GM23338 (cell line): ENCODE data around the gene GPHN. TPM values are rescaled to one million over a fixed set of nuclear protein-coding genes. Genes with fewer than 3 reads are reported as not detected.

Experiments
- ATAC-seq: fragments of 200-7000 bp; cut with Tn5 transposase; 3 replicates; pipeline ENCODE4 v1.9.1; 2020
- DNase-seq: peaks from one replicate; pipeline ENCODE4 v3.0.0-alpha.2; 2015; ENCODE audit warnings: low spot score
- H2AFZ ChIP-seq: fragments of 200-600 bp; sonication (generic); 2 replicates; pipeline ENCODE4 v1.8.0; 2016; ENCODE audit warnings: antibody characterized with exemption, mild to moderate bottlenecking, moderate library complexity
- H3F3A ChIP-seq: fragments of 200-600 bp; sonication (generic); replicated peaks from 2 replicates; pipeline ENCODE4 v1.8.0; 2017; ENCODE audit warnings: antibody characterized with exemption, mixed run types, low read depth
- H3K27ac ChIP-seq: fragments of 200-600 bp; sonication (generic); 2 replicates; pipeline ENCODE4 v1.6.1; 2016; ENCODE audit warnings: low read depth
- H3K27me3 ChIP-seq: fragments of 200-600 bp; sonication (generic); 2 replicates; pipeline ENCODE4 v1.8.0; 2016; ENCODE audit warnings: mild to moderate bottlenecking, mixed run types, moderate library complexity; ENCODE audit not compliant: insufficient read depth
- H3K36me3 ChIP-seq: fragments of 200-600 bp; sonication (generic); 2 replicates; pipeline ENCODE4 v1.8.0; 2016; ENCODE audit warnings: mild to moderate bottlenecking; ENCODE audit not compliant: insufficient read depth
- H3K4me1 ChIP-seq: fragments of 200-600 bp; sonication (generic); 2 replicates; pipeline ENCODE4 v1.8.0; 2016; ENCODE audit warnings: mild to moderate bottlenecking, moderate library complexity; ENCODE audit not compliant: insufficient read depth
- H3K4me2 ChIP-seq: fragments of 200-600 bp; sonication (generic); 2 replicates; pipeline ENCODE4 v1.7.1; 2017; ENCODE audit warnings: mixed run types
- H3K4me3 ChIP-seq: fragments of 200-600 bp; sonication (generic); 2 replicates; pipeline ENCODE4 v1.6.1; 2016; ENCODE audit warnings: mixed run types
- H3K79me2 ChIP-seq: fragments of 200-600 bp; sonication (generic); replicated peaks from 2 replicates; pipeline ENCODE4 v1.8.0; 2017; ENCODE audit warnings: mild to moderate bottlenecking; ENCODE audit not compliant: insufficient read depth
- H3K9me2 ChIP-seq: fragments of 200-600 bp; sonication (generic); 2 replicates; pipeline ENCODE4 v1.8.0; 2017; ENCODE audit not compliant: insufficient read depth
- H4K20me1 ChIP-seq: fragments of 200-600 bp; sonication (generic); replicated peaks from 2 replicates; pipeline ENCODE4 v1.8.0; 2017; ENCODE audit warnings: mild to moderate bottlenecking; ENCODE audit not compliant: insufficient read depth
- H3K27ac Mint-ChIP-seq: 2 replicates; pipeline ENCODE4 v1.8.0; 2020; ENCODE audit warnings: inconsistent platforms, mild to moderate bottlenecking, moderate library complexity, mixed read lengths
- H3K27me3 Mint-ChIP-seq: 3 replicates; pipeline ENCODE4 v1.8.0; 2022; ENCODE audit warnings: low read depth, mild to moderate bottlenecking, moderate library complexity, mixed read lengths, inconsistent platforms; ENCODE audit not compliant: insufficient read depth, poor library complexity
- H3K36me3 Mint-ChIP-seq: 3 replicates; pipeline ENCODE4 v1.8.0; 2021; ENCODE audit warnings: low read depth, mild to moderate bottlenecking, inconsistent platforms, moderate library complexity, mixed read lengths
- H3K4me1 Mint-ChIP-seq: 3 replicates; pipeline ENCODE4 v1.8.0; 2020; ENCODE audit warnings: mild to moderate bottlenecking, inconsistent platforms, mixed read lengths
- H3K4me3 Mint-ChIP-seq: 3 replicates; pipeline ENCODE4 v1.8.0; 2021; ENCODE audit warnings: moderate library complexity, mild to moderate bottlenecking, inconsistent platforms, mixed read lengths
- H3K9me3 Mint-ChIP-seq: 3 replicates; pipeline ENCODE4 v1.8.0; 2020; ENCODE audit warnings: moderate library complexity, mild to moderate bottlenecking, inconsistent platforms, mixed read lengths
- CREB1 ChIP-seq: fragments of 250-450 bp; sonication (Bioruptor Pico); IDR thresholded peaks from 2 replicates; pipeline ENCODE4 v1.5.0; 2020; ENCODE audit warnings: low read depth, mild to moderate bottlenecking, moderate library complexity
- EZH2phosphoT487 ChIP-seq: fragments of 200-600 bp; sonication (generic); IDR thresholded peaks from one replicate; pipeline ENCODE4 v1.8.1; 2018; ENCODE audit warnings: antibody characterized with exemption; ENCODE audit not compliant: unreplicated experiment
- JUNB ChIP-seq: IDR thresholded peaks from one replicate; pipeline ENCODE4 v1.6.1; 2016; ENCODE audit warnings: antibody characterized with exemption; ENCODE audit not compliant: unreplicated experiment
- NANOG ChIP-seq: IDR thresholded peaks from 2 replicates; pipeline ENCODE4 v1.6.1; 2016; ENCODE audit warnings: antibody characterized with exemption, borderline replicate concordance
- POLR2AphosphoS5 ChIP-seq: IDR thresholded peaks from 2 replicates; pipeline ENCODE4 v1.6.1; 2016; ENCODE audit warnings: antibody characterized with exemption, low read depth
- STAT1 ChIP-seq: IDR thresholded peaks from one replicate; pipeline ENCODE4 v1.6.1; 2016; ENCODE audit warnings: antibody characterized with exemption; ENCODE audit not compliant: unreplicated experiment
- ZNF114 ChIP-seq: fragments of 250-450 bp; sonication (Bioruptor Pico); IDR thresholded peaks from 2 replicates; pipeline ENCODE4 v1.5.0; 2020; ENCODE audit warnings: mild to moderate bottlenecking, moderate library complexity
- ZNF331 ChIP-seq: fragments of 250-450 bp; sonication (Bioruptor Pico); IDR thresholded peaks from 2 replicates; pipeline ENCODE4 v1.5.0; 2020; ENCODE audit warnings: low read depth, mild to moderate bottlenecking, moderate library complexity
- polyA plus RNA-seq: library from polyadenylated mRNA; unstranded; fragments of >200 nt; fragmentation: Nextera tagmentation; extraction: Ambion mirVana; gene quantifications from 2 replicates; pipeline ENCODE4 v1.2.1, GENCODE V29; 2016
- total RNA-seq: library from RNA; depleted of rRNA; stranded (reverse); fragments of >200 nt; shearing (Covaris generic); gene quantifications from 2 replicates; pipeline ENCODE4 v1.2.3, GENCODE V29; 2014
- TF ChIP-seq, protein P1 (sequence below): fragments of 250-450 bp; sonication (Bioruptor Pico); IDR thresholded peaks from 2 replicates; pipeline ENCODE4 v1.5.0; 2020; ENCODE audit warnings: mild to moderate bottlenecking, moderate library complexity
- TF ChIP-seq, protein P2 (sequence below): IDR thresholded peaks from one replicate; pipeline ENCODE4 v1.6.1; 2018; ENCODE audit warnings: antibody characterized with exemption; ENCODE audit not compliant: unreplicated experiment
- TF ChIP-seq, protein P3 (sequence below), 2 experiments: fragments of 200-600 bp in 1 of 2; sonication (generic) in 1 of 2; conservative IDR thresholded peaks; 2 replicates each; pipeline versions ENCODE4 v1.5.1 to v1.6.1; 2016 to 2017; ENCODE audit warnings: antibody characterized with exemption in 2 of 2, low read depth in 2 of 2, mild to moderate bottlenecking in 2 of 2, moderate library complexity in 1 of 2

The GPHN gene
- total and polyA plus RNA-seq, 2 experiments from 2014 or later = 17.6 to 20.6 TPM

DNA sequence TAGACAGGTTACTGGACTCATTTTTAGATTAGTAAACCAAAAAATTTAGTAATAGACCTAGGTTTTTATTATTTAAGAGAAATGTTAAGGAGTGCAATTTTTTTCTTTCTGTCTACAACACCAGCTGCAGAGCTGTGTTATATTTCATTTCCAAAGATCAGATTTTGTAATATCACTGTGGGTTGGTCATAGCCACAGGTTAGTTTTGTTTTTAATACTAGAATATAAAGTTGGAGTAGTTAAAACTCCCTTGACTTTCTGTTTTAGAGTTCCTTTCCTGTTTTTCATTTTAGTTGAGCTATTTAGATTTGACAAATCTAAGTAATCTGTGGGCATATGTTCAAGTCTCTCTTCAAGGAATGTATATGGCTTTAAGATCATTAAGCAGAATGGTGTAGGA, 650.6 kb downstream of the GPHN start (continued):
- TF ChIP-seq, protein P1, sequence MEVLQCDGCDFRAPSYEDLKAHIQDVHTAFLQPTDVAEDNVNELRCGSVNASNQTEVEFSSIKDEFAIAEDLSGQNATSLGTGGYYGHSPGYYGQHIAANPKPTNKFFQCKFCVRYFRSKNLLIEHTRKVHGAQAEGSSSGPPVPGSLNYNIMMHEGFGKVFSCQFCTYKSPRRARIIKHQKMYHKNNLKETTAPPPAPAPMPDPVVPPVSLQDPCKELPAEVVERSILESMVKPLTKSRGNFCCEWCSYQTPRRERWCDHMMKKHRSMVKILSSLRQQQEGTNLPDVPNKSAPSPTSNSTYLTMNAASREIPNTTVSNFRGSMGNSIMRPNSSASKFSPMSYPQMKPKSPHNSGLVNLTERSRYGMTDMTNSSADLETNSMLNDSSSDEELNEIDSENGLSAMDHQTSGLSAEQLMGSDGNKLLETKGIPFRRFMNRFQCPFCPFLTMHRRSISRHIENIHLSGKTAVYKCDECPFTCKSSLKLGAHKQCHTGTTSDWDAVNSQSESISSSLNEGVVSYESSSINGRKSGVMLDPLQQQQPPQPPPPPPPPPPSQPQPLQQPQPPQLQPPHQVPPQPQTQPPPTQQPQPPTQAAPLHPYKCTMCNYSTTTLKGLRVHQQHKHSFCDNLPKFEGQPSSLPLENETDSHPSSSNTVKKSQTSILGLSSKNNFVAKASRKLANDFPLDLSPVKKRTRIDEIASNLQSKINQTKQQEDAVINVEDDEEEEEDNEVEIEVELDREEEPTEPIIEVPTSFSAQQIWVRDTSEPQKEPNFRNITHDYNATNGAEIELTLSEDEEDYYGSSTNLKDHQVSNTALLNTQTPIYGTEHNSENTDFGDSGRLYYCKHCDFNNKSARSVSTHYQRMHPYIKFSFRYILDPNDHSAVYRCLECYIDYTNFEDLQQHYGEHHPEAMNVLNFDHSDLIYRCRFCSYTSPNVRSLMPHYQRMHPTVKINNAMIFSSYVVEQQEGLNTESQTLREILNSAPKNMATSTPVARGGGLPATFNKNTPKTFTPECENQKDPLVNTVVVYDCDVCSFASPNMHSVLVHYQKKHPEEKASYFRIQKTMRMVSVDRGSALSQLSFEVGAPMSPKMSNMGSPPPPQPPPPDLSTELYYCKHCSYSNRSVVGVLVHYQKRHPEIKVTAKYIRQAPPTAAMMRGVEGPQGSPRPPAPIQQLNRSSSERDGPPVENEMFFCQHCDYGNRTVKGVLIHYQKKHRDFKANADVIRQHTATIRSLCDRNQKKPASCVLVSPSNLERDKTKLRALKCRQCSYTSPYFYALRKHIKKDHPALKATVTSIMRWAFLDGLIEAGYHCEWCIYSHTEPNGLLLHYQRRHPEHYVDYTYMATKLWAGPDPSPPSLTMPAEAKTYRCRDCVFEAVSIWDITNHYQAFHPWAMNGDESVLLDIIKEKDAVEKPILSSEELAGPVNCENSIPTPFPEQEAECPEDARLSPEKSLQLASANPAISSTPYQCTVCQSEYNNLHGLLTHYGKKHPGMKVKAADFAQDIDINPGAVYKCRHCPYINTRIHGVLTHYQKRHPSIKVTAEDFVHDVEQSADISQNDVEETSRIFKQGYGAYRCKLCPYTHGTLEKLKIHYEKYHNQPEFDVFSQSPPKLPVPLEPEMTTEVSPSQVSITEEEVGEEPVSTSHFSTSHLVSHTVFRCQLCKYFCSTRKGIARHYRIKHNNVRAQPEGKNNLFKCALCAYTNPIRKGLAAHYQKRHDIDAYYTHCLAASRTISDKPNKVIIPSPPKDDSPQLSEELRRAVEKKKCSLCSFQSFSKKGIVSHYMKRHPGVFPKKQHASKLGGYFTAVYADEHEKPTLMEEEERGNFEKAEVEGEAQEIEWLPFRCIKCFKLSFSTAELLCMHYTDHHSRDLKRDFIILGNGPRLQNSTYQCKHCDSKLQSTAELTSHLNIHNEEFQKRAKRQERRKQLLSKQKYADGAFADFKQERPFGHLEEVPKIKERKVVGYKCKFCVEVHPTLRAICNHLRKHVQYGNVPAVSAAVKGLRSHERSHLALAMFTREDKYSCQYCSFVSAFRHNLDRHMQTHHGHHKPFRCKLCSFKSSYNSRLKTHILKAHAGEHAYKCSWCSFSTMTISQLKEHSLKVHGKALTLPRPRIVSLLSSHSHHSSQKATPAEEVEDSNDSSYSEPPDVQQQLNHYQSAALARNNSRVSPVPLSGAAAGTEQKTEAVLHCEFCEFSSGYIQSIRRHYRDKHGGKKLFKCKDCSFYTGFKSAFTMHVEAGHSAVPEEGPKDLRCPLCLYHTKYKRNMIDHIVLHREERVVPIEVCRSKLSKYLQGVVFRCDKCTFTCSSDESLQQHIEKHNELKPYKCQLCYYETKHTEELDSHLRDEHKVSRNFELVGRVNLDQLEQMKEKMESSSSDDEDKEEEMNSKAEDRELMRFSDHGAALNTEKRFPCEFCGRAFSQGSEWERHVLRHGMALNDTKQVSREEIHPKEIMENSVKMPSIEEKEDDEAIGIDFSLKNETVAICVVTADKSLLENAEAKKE (CRISPR knock-in tag) = no peak
- TF ChIP-seq, protein P2, sequence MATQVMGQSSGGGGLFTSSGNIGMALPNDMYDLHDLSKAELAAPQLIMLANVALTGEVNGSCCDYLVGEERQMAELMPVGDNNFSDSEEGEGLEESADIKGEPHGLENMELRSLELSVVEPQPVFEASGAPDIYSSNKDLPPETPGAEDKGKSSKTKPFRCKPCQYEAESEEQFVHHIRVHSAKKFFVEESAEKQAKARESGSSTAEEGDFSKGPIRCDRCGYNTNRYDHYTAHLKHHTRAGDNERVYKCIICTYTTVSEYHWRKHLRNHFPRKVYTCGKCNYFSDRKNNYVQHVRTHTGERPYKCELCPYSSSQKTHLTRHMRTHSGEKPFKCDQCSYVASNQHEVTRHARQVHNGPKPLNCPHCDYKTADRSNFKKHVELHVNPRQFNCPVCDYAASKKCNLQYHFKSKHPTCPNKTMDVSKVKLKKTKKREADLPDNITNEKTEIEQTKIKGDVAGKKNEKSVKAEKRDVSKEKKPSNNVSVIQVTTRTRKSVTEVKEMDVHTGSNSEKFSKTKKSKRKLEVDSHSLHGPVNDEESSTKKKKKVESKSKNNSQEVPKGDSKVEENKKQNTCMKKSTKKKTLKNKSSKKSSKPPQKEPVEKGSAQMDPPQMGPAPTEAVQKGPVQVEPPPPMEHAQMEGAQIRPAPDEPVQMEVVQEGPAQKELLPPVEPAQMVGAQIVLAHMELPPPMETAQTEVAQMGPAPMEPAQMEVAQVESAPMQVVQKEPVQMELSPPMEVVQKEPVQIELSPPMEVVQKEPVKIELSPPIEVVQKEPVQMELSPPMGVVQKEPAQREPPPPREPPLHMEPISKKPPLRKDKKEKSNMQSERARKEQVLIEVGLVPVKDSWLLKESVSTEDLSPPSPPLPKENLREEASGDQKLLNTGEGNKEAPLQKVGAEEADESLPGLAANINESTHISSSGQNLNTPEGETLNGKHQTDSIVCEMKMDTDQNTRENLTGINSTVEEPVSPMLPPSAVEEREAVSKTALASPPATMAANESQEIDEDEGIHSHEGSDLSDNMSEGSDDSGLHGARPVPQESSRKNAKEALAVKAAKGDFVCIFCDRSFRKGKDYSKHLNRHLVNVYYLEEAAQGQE = no peak
- no peak for TF ChIP-seq POLR2AphosphoS5

DNA sequence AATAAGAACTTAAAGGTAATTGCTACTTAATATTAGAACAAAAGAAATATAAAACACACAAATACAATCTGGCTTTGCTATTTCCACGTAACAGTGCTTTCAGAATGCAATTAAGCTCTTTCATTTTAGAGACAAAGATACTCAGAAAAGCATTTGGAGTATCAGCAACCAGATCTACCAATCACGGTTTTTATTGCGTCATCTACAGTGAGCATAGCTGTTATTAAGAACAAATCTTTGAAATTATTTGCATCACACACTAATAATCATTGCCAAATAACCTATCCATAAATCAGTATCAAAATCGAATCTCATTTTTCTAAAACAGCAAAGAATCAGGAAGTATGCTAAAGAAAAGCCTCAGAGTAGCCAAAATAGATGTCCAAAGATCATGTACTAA, 654.4 kb downstream of the GPHN start:
- no peak overlapping the region for H3K4me3 Mint-ChIP-seq
- TF ChIP-seq NANOG (no peak), JUNB (no peak), CREB1 (CRISPR knock-in tag) (no peak), ZNF331 (no peak), EZH2phosphoT487 (no peak), STAT1 (no peak), ZNF114 (CRISPR knock-in tag) (no peak)
- TF ChIP-seq, protein P2 = no peak
- TF ChIP-seq, protein P3, sequence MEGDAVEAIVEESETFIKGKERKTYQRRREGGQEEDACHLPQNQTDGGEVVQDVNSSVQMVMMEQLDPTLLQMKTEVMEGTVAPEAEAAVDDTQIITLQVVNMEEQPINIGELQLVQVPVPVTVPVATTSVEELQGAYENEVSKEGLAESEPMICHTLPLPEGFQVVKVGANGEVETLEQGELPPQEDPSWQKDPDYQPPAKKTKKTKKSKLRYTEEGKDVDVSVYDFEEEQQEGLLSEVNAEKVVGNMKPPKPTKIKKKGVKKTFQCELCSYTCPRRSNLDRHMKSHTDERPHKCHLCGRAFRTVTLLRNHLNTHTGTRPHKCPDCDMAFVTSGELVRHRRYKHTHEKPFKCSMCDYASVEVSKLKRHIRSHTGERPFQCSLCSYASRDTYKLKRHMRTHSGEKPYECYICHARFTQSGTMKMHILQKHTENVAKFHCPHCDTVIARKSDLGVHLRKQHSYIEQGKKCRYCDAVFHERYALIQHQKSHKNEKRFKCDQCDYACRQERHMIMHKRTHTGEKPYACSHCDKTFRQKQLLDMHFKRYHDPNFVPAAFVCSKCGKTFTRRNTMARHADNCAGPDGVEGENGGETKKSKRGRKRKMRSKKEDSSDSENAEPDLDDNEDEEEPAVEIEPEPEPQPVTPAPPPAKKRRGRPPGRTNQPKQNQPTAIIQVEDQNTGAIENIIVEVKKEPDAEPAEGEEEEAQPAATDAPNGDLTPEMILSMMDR (conservative IDR thresholded peaks at IDR 0.05; ENCODE audit: low read depth in 2 of 2) = no peak

More for the DNA sequence above, 654.4 kb downstream of the GPHN start:
- Mint-ChIP-seq H3K27ac (no peak overlapping the region; the same call in 1 of the 2 replicates), H3K9me3 (no peaks in the 10 kb centered on the region), H3K4me1 (peaks cover 4% of the 10 kb centered on the region; the same call in 2 of the 3 replicates), H3K27me3 (no peaks in the 10 kb centered on the region), H3K36me3 (no peaks in the 10 kb centered on the region)
- H3K27me3 ChIP-seq = no peaks in the 10 kb centered on the region
- H3K27ac ChIP-seq = no peak overlapping the region
- no peak overlapping the region for H3K4me3 ChIP-seq
- H4K20me1 ChIP-seq = no peaks in the 10 kb centered on the region
- no peak overlapping the region for H2AFZ ChIP-seq
- no peaks in the 10 kb centered on the region for H3F3A ChIP-seq
- no peak overlapping the region for H3K4me2 ChIP-seq
- no peaks in the 10 kb centered on the region for H3K36me3 ChIP-seq
- ATAC-seq = no peak
- H3K9me2 ChIP-seq = no peaks in the 10 kb centered on the region
- H3K4me1 ChIP-seq = no peaks in the 10 kb centered on the region
- no peaks in the 10 kb centered on the region for H3K79me2 ChIP-seq
- no peak for DNase-seq
